HG02870 (cell line): Measurements from ENCODE around the gene VPS51.

Experiments used
- ATAC-seq: cut with Tn5 transposase; IDR thresholded peaks from one replicate; pipeline ENCODE4 v1.9.1; 2021; ENCODE audit warnings: mild to moderate bottlenecking, moderate library complexity; ENCODE audit not compliant: unreplicated experiment

The VPS51 gene

DNA sequence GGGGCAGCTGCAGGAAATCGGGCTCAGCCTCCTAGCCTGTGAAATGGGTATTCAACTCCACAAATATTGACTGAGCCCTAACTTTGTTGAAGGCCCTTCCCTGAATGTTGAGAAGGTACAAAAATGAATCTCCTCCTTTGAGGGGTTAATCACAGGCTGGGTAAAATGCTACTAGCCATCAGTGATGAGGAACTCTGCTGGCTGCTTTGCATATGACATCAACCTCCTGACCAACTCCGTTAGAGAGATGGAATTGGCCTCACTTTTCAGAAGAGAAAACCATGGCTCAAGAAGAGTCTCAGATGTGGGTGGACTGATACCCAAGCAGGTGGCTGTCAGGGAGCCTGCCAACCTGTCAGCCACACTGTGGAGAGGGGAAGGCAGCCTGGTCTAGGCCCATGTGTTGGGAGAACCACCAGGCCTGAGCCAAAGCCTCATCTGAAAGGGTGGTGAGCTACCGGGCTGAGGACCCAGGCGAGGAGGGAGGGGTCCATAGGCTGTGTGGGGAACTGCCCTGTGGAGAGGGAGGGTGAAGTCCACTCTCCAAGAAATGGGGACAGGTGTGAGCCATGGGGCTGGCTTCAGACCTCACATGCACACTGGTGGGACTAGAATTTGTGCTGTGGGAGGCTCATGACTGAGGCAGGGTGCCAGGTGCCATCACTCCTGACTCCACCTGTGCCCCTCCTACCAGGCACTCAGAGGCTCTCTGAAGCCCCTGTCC lies 23.9 kb upstream of the VPS51 start:
- ATAC-seq: no peak

DNA sequence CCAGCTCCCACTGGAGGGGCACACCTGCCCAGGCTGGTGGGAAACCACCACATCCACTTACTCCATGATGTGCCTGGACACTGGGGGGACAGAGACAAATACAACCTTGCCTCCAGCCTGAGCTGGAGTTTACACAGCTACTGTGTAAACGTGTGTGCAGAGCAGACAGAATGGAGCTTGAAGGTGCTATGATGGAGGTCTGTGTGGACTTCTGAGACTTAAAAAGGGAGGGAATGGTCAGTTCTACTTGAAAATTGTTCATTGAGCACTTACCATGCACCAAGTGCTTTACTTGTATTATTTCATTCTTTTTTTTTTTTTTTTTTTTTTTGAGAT lies 23.4 kb upstream of the VPS51 start:
- no peak for ATAC-seq

GRCh38 chr11:65077451-65077850 lies 18.6 kb upstream of the VPS51 start:
- no peak for ATAC-seq

DNA sequence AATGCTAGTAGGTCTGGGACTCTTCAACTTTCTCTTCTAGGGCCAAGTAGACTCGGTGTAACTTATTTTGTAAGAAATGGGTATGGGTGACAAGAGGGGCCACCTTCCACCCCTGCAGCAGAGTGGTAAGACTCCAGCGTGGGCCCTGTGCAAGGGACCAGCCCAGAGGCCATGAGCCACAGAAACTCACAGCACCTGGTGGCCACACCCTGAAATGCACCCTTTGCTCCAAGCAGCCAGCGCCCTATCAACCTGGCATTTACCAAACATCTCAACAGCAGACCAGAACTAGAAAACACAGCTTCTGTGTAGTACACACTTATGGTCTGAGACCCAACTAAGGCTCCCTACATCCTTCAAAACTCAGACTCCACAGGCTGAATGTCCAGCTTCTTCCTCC lies 17.9 kb upstream of the VPS51 start:
- no peak for ATAC-seq

GRCh38 chr11:65078786-65079342 lies 17.1 kb upstream of the VPS51 start:
- ATAC-seq: no peak

DNA sequence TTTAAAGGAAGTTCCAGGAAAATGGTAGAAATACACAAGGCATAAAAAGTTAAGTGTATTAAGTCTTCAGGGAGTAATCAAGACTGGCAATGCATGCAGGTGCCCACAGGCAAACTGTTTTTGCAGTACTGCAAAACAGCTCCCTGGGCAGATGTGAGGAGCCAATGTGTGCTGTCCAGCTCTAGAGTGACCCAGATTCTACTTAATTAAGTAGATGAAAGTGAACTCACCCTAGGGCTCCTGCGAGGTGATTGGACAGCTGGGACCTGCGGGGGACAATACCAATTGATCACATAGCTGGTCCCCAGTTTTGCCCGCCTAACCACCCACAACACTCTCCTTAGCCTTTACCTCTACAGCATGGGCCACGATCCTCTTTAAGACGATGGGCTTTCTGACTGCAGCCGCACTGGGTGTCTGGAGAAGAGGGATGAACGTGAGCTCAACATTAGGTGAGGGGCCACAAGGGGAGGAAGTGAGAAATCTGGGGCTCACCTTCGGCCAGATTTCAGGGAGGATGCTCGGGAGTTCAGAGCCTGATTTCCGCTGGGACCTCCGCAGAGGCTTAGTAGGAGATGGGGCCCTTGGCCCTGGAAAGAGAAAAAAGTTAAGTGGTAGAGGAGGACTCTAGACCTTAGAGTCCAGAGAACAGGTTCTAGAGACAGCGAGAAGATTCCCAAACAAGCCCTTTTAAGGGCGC lies 12.7 kb upstream of the VPS51 start:
- ATAC-seq: no peak

DNA sequence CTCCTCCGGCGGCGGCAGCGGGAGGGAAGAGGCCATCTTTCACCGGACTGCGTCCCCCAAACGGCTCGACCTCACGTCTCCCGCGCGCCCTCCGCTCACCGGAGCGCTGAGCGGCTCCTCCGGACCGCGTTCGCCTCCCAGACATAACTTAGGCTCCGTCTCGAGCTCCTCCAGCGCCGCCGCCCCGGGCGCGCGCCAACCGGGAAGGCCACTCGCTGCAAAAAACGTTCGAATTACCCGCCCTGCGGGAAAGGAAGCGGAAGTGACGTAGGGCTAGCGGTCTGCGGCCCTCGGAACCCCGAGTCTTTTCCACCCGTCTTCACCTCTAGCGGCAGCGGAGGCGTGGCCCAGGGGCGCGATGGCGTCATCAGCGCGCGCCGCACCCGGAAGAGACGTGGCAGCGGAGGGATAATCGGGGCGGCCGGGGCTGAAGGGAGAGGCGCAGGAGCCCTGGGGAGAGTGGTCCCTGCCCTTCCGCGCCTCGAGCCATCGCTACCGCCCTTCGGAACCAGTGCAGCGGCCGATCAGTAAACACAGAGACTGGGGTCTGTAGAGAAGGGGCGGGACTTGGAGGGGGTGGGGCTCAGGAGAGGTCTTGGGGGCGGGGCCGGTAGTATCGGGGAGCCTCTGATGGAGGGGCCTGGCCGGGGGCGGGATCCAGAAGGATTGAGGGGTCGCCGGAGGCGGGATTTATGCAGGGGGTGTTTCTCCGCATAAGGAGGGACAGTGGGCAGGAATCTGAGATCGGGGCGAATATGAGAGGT lies 12.0 kb upstream of the VPS51 start, which contains the start of the genes CDCA5 and ZFPL1:
CDCA5 (minus strand) TSS at position 207 of the 764 bp plus-strand sequence; CDS start at position 145, 62 bp downstream.
ZFPL1 (plus strand) TSS at position 389 of the 764 bp plus-strand sequence. CDS start 477 bp downstream, outside the sequence.
- ATAC-seq: peak; percentile 78

DNA sequence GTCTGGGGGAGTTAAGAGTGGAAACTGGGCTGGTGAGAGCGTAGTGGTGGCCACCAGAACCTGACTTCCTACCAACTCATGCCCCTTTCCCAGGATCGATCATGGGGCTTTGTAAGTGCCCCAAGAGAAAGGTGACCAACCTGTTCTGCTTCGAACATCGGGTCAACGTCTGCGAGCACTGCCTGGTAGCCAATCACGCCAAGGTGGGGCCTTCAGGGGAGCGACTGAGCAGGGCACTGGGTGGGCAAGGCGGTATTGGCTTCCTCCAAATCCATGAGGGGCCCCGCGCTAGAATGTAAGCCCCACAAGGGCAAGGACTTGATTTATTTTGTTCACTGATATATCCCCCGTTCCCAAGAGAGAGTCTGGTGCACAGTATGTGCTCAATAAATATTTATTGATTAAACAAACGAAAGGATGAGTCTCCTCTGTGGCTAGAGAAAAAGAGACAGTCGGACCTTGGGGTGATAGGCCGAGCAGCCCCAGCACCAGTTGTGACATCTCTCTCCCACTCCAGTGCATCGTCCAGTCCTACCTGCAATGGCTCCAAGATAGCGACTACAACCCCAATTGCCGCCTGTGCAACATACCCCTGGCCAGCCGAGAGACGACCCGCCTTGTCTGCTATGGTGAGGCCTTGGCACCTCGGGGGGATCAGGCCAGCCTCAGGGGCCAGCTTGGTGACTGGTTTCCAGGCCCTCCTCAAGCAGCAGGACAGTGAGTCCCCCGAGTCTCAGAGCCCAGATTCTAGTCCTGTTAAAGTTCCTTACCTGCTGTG lies 11.2 kb upstream of the VPS51 start:
- ATAC-seq: no peak

DNA sequence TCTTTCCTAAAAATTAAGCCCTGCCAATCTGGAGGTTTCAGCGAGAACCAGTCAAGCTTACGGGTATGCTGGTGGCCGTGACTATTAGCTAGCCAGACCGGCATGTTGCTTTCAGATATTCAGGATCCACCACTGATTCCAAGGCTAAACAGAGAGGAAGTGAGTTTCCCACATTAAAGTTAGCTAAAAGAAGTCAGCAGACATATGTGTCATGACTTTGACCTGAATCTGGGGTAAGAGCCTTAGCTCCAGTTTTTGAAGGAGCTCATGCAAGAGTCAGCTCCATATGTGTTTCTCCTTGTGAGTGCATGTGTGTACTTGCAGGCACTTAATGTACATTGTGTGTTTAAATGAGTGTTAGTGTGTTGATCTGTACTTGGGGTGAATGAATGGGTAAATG lies 10.6 kb upstream of the VPS51 start:
- no peak for ATAC-seq

DNA sequence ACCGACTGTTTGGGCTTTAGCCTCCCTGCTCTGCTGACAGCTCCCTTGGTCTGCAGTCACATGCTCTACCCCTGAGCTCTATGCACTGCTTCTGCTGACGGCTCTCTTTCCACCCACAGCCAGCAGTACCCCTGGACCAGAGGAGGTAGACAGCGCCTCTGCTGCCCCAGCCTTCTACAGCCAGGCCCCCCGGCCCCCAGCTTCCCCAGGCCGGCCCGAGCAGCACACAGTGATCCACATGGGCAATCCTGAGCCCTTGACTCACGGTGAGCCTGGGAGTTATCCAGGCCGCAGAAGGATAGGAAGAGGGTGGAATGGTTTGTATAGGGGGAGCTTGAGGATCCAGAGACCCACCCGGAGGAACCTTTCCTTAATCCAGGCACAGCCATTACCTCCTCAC lies 9.2 kb upstream of the VPS51 start:
- no peak for ATAC-seq

GRCh38 chr11:65087216-65087615 lies 8.8 kb upstream of the VPS51 start:
- no peak for ATAC-seq

DNA sequence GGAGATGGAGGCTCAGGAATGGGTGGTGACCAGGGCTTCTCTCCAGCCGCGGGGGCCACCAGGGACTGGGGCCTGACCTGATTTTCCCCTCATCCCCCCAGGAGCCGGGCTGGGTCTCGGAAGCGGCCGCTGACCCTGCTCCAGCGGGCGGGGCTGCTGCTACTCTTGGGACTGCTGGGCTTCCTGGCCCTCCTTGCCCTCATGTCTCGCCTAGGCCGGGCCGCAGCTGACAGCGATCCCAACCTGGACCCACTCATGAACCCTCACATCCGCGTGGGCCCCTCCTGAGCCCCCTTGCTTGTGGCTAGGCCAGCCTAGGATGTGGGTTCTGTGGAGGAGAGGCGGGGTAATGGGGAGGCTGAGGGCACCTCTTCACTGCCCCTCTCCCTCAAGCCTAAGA lies 8.2 kb upstream of the VPS51 start:
- no peak for ATAC-seq

- ATAC-seq: no peak
Observed at GRCh38 chr11:65089621-65090020, 6.4 kb upstream of the VPS51 start.

DNA sequence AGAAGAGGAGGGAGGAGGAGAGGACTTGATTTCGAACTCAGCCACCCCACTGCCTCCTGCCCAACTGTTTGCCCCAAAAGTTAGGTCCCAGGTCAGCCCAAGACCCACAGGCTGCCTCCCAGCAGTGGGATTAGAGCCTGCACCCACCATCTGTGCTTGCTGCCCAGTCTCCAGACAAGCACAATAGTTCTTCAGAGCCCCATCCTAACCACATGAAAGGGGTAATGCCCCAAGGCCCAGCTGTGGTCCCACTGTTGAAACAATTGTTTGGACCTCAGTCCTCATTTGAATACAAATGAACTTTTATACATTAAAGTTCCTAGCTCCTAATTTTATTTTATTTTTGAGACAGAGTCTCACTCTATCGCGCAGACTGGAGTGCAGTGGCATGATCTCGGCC lies 5.4 kb upstream of the VPS51 start:
- ATAC-seq: no peak

DNA sequence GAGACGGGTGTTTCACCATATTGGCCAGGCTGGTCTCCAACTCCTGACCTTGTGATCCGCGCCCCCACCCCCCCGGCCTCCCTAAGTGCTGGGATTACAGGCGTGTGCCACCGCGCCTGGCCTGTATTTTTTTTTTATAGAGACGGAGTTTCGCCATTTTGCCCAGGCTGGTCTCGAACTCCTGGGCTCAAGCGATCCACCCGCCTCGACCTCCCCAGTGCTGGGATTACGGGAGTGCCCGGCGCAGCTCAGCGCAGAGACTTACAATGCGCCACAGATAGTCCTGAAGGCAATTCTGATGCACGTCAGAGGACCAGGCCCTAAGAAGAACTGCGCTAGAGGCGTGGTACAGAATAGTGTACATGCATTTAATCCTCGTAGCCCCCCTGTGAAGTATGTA lies 587 bp upstream of the VPS51 start:
- no peak for ATAC-seq

- no peak for ATAC-seq
Observed at GRCh38 chr11:65096926-65097325, 912 bp downstream of the VPS51 start.

DNA sequence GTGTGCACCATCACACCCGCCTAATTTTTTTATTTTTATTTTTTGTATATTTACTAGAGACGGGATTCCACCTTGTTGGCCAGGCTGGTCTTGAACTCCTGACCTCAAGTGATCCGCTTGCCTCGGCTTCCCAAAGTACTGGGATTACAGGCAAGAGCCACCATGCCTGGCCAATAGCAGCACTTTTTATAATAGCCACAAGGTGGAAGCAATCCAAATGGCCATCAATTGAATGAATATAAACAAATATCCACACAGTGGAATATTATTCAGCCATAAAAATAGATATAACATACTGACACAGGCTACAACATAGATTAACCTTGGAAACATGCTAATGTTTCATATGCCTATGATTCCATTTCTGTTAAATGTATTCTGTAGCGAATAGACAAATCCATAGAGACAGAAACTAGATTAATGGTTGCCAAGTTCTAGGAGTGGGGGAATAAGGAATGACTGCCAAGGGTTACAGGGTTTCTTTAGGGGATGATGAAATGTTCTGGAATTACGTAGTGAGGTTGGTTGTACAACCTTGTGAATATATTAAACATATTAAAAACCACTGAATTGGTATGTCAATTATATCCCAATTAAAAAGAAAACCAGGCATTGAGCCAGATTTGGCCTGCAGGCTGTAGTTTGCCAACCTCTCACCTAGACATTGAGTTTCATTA lies 4.8 kb downstream of the VPS51 start:
- no peak for ATAC-seq

GRCh38 chr11:65102142-65103095 lies 6.4 kb downstream of the VPS51 start:
- ATAC-seq: no peak

DNA sequence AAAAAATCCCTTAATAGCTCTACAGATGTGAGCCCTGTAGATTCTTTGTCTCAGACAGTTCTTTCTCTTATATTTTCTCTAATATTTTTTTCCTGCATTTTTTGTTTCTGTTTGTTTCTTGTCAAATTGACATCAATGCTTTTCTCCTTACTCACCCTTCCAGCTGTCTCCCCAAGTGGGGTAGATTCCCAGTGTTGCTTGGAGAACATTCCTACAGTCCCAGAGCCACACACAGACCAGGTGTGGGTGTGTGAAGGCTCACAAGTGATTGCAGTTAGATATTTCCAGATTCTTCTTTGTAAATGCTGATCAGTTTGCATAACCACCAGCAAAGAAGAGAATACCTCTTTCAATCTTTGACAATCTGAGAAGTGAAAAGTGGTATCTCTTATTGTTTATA lies 7.5 kb downstream of the VPS51 start:
- no peak for ATAC-seq
